Esophagus squamous epithelium (tissue), 5 donors: ENCODE data around the gene PRSS37. TPM values are rescaled to one million over a fixed set of nuclear protein-coding genes. Genes with fewer than 3 reads are reported as not detected.

ENCODE experiments used
- DNase-seq: peaks from one replicate; lab custom pipeline; 2025; lab: John Stamatoyannopoulos, UW
- H3K27ac ChIP-seq, 4 donors: fragments of 200-600 bp; sonication (generic); one replicate each; pipeline ENCODE4 v1.5.1; 2016 to 2019; ENCODE audit warnings: mild to moderate bottlenecking in 1 of 4
- H3K27me3 ChIP-seq, 4 donors: fragments of 200-600 bp; sonication (generic); 1 replicate in 3 of 4; 2 replicates in 1 of 4; pipeline versions ENCODE4 v1.5.1 to v1.6.0; 2017 to 2021; ENCODE audit warnings: antibody characterized with exemption in 1 of 4
- H3K36me3 ChIP-seq, 3 donors: fragments of 200-600 bp; sonication (generic); one replicate each; pipeline ENCODE4 v1.5.1; 2016 to 2019
- H3K4me1 ChIP-seq, 3 donors: fragments of 200-600 bp; sonication (generic); one replicate each; pipeline ENCODE4 v1.5.1; 2017 to 2019
- H3K4me3 ChIP-seq, 4 donors: fragments of 200-600 bp; sonication (generic); 1 replicate in 3 of 4; 2 replicates in 1 of 4; pipeline ENCODE4 v1.5.1; 2016 to 2019; ENCODE audit warnings: mild to moderate bottlenecking in 2 of 4, moderate library complexity in 1 of 4
- H3K9me3 ChIP-seq, 3 donors: fragments of 200-600 bp; sonication (generic); one replicate each; pipeline ENCODE4 v1.5.1; 2016 to 2019
- CTCF ChIP-seq, 6 experiments: fragments of 450-650 bp in 4 of 6; fragments of 200-600 bp in 2 of 6; sonication (generic) in 2 of 6; IDR thresholded peaks; one replicate each; pipeline ENCODE4 v1.5.1; 2016 to 2019; ENCODE audit warnings: antibody characterized with exemption in 6 of 6, mild to moderate bottlenecking in 4 of 6, moderate library complexity in 4 of 6
- POLR2A ChIP-seq, 4 donors: fragments of 450-650 bp; IDR thresholded peaks; one replicate each; pipeline ENCODE4 v1.6.1; 2017; ENCODE audit warnings: antibody characterized with exemption in 4 of 4, mild to moderate bottlenecking in 4 of 4, moderate library complexity in 3 of 4
- WGBS, 2 donors: methylation state at CpG; one replicate each; pipeline ENCODE4 v1.1.5; 2018; 5-methylcytosine and 5-hydroxymethylcytosine counted together
- intact Hi-C: fragments of 100-400 bp; cut with DNase I; formaldehyde crosslinking; loops from one replicate; pipeline ENCODE4 v1.15.0; 2022
- total RNA-seq, 4 donors: library from RNA; depleted of rRNA; stranded (reverse); fragments of >200 nt; gene quantifications; one replicate each; pipeline ENCODE4 v1.1.0, GENCODE V29; 2016
- donor health status: DM: yes; HTN: yes; CAD: no.

PRSS37 gene
- not detected for total RNA-seq

- Histone ChIP-seq H3K27ac (no peak within 1 kb of the TSS), H3K9me3 (no peaks in the 10 kb centered on the region), H3K27me3 (no peaks in the 10 kb centered on the region), H3K4me3 (no peak within 1 kb of the TSS), H3K4me1 (no peaks in the 10 kb centered on the region), H3K36me3 (no peaks in the 10 kb centered on the region)
- no peak for TF ChIP-seq CTCF (IDR thresholded peaks at IDR 0.05)
- intact Hi-C loops = no loop called here
- no peak for DNase-seq
Measured at GRCh38 chr7:141841385-141841784, at the start of gene PRSS37. TSS of gene PRSS37 (minus strand) at chr7:141841485. CDS start at chr7:141841049, 436 bp downstream.

- Histone ChIP-seq H3K4me1 (no peaks in the 10 kb centered on the region), H3K27me3 (no peaks in the 10 kb centered on the region), H3K4me3 (no peak overlapping the region), H3K27ac (no peak overlapping the region), H3K9me3 (peaks cover 0 to 7% (median 0%) of the 10 kb centered on the region in 3 donors), H3K36me3 (no peaks in the 10 kb centered on the region)
- DNase-seq = no peak
- TF ChIP-seq POLR2A (IDR thresholded peaks at IDR 0.05) = no peak
- no peak for TF ChIP-seq CTCF (IDR thresholded peaks at IDR 0.05)
- intact Hi-C loops = no loop called here
- 73 to 91% methylated on average over 1 of the region's 1 CpG for WGBS, 2 donors
Measured at GRCh38 chr7:141889321-141889720, 48.0 kb upstream of the PRSS37 start.

- no peaks in the 10 kb centered on the region for H3K4me1 ChIP-seq
- no peaks in the 10 kb centered on the region for H3K27me3 ChIP-seq
- H3K4me3 ChIP-seq = no peak overlapping the region
- DNase-seq = no peak
- TF ChIP-seq CTCF (IDR thresholded peaks at IDR 0.05) (no peak), POLR2A (IDR thresholded peaks at IDR 0.05) (no peak)
- intact Hi-C loops = no loop called here
- 67 to 74% methylated on average over 5 of the region's 5 CpGs for whole genome bisulfite sequencing, 2 donors
- no peak overlapping the region for H3K27ac ChIP-seq
- no peaks in the 10 kb centered on the region for H3K36me3 ChIP-seq
- H3K9me3 ChIP-seq = peaks cover 0 to 14% (median 0%) of the 10 kb centered on the region in 3 donors
Measured at GRCh38 chr7:141884539-141885225, 43.4 kb upstream of the PRSS37 start.

- TF ChIP-seq CTCF (IDR thresholded peaks at IDR 0.05) (no peak), POLR2A (IDR thresholded peaks at IDR 0.05) (no peak)
- no peaks in the 10 kb centered on the region for H3K4me1 ChIP-seq
- no peak overlapping the region for H3K27ac ChIP-seq
- H3K9me3 ChIP-seq = peaks cover 0 to 25% (median 0%) of the 10 kb centered on the region in 3 donors
- H3K4me3 ChIP-seq = no peak overlapping the region
- no peak for DNase-seq
- intact Hi-C loops = no loop called here
- WGBS, 2 donors = 67 to 73% methylated on average over 3 to 4 of the region's 5 CpGs
- H3K27me3 ChIP-seq = no peaks in the 10 kb centered on the region
- H3K36me3 ChIP-seq = no peaks in the 10 kb centered on the region
Measured at GRCh38 chr7:141880960-141881359, 39.7 kb upstream of the PRSS37 start.

GRCh38 chr7:141877365-141877764 is 36.1 kb upstream of the PRSS37 start:
- H3K4me1 ChIP-seq = no peaks in the 10 kb centered on the region
- intact Hi-C loops = no loop called here
- TF ChIP-seq POLR2A (IDR thresholded peaks at IDR 0.05) (no peak), CTCF (IDR thresholded peaks at IDR 0.05) (no peak)
- no peak overlapping the region for H3K4me3 ChIP-seq
- no peak overlapping the region for H3K27ac ChIP-seq
- no peaks in the 10 kb centered on the region for H3K36me3 ChIP-seq
- peaks cover 0 to 11% (median 0%) of the 10 kb centered on the region in 3 donors for H3K9me3 ChIP-seq
- 80 to 82% methylated on average over 3 of the region's 3 CpGs for WGBS, 2 donors
- H3K27me3 ChIP-seq = no peaks in the 10 kb centered on the region
- DNase-seq = no peak
